NCI-H524 treated with DMSO at 0.1 percent for 48 hours (cell line): ENCODE data around the gene USP49.

Experiments
- DNase-seq: peaks from one replicate; lab custom pipeline; 2025; lab: John Stamatoyannopoulos, UW

USP49 gene

GRCh38 chr6:41757271-41757670, 137.9 kb downstream of the USP49 start:
- no peak for DNase-seq

DNA sequence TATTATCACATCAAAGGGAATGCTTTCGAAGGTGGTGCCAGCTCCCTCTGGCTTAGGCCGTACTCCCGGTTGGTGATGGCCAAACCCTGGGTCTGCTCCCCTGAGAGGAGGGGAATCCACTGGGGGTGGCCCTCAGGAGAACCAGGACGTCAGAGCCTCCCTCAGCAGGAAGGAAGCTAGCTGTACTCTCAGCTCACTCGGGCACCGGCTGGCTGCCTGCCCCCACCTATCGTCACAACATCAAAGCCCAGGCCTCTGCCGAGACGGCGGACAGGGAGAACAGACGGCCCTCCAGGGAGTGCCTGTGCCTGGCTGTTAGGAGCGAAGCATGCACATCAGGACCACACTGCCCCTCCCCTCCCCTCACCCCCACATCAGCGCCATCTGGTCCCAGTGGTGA, 138.8 kb downstream of the USP49 start:
- DNase-seq = no peak

DNA sequence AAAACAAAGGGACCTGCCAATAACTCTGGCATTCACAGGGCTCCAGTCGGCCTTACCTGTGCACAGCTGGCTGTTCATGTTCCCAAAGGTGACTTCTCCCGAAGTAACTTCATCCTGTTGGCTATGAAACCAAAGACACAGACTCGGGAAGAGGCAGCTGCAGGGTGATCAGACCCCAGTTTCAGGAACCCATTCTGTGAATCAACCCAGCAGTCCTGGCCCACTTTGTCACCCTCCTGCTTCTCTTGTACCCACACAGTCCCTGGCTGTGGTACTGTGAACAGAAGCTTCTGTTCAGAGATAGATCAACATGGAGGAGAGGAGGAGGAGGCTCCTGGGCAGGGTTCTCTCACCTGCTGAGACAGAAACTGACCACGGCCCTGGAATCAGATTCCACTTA, 139.3 kb downstream of the USP49 start:
- DNase-seq = no peak

DNA sequence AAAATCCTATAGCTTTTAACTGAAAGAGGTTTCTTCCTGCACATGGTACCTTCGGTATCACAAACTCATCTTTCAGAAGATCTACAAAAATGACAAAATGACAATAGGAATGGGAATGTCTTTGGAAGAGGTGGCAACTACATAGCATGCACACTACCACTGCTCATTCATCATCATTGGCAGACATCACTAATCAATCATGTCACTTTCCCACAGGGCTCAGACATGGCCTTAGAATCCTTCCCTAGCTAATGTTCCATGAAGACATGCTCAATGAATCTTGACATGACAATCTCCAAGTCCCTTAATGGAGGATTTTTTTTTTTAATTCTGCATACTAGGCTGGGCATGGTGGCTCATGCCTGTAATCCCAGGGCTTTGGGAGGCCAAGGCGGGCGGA, 144.8 kb downstream of the USP49 start:
- no peak for DNase-seq

DNA sequence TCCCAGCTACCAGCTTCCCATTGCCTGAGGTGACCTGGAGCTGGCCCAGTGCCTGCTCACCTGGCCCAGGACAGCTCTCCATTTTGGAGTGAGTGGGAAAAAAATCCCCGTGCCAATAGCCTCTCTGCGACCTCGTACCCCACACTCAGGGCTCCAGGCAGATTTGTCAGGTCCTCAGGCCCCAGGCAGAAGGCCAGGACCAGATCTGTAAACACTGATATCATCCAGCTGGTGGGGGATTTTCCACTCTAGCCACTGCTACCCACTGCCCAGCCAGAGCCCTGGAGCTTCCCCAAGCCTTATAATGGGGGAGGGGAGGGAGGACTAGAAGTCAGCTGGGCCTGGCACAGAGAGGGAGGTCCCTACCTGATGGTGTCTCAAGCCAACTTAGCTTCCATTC, 146.6 kb downstream of the USP49 start:
- no peak for DNase-seq

DNA sequence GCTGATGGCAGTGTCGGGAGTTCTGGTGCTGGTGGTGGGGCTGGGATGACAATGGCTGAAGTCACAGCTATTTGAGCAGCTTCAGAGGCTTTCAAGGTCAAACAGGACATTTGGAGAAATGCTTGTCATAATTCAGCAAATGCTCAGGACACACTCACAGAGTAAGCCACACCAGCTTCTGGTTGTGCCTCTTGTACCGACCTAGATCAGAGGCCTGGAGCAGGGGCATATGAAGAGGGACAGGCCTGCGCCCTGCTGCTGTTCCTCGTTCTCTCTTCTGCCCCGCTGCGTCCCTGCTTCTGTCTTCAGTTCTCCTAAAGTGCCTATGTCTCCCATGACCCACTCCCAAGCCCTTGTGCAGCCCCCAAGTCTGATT, 147.1 kb downstream of the USP49 start:
- DNase-seq = no peak

- no peak for DNase-seq
These were observed 147.7 kb downstream of the USP49 start, which contains the start of gene PGC for GRCh38 chr6:41747256-41748101. Gene PGC (minus strand): TSS chr6:41747397. CDS start chr6:41747334, 63 bp downstream.

DNA sequence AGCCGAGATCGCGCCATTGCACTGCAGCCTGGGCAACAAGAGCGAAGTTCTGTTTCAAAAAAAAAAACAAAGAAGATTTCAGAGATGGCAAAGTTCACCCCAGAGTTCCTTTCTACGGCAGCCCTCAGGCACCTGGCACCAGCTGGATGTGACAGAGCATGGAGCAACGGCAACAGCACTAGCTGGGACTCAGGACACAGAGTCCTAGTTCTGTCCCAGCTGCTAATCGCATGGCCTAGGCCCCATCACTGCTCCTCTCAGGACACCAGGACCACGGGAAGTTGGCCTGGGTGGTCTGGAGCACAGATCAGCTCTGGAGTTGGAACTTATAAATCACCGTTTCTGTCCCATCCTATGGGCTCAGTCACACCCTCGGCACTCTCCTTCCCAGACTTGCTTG, 149.1 kb downstream of the USP49 start:
- DNase-seq = no peak

DNA sequence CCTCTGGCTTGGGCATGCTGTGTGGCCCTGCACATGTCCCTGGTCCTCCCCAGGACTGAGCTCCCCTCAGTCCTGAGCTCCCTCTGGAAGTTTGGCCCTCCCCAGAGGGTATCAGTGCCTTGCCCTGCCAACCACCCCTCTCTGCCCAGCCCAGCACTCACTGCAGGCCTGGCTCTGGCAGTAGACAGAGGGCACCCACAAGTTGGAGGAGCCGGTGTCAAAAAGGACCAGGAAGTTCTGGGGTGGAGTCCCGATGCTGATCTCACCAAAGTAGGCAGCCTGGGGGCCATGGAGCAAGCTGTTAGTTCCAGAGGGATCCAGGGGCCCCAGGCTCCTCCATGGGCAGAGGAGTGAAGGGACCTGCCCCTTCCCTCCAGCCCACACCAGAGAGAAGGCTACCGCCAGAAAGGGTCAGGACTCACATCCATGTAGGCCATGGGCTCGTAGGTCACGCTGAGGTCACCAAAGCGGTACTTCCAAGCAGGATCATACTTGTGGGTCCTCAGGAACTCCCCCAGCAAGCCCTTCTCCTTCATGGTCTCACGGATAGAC, 150.9 kb downstream of the USP49 start:
- no peak for DNase-seq

- no peak for DNase-seq
These were observed 151.6 kb downstream of the USP49 start for GRCh38 chr6:41743406-41744235.

GRCh38 chr6:41741625-41742490, 153.3 kb downstream of the USP49 start:
- no peak for DNase-seq

DNA sequence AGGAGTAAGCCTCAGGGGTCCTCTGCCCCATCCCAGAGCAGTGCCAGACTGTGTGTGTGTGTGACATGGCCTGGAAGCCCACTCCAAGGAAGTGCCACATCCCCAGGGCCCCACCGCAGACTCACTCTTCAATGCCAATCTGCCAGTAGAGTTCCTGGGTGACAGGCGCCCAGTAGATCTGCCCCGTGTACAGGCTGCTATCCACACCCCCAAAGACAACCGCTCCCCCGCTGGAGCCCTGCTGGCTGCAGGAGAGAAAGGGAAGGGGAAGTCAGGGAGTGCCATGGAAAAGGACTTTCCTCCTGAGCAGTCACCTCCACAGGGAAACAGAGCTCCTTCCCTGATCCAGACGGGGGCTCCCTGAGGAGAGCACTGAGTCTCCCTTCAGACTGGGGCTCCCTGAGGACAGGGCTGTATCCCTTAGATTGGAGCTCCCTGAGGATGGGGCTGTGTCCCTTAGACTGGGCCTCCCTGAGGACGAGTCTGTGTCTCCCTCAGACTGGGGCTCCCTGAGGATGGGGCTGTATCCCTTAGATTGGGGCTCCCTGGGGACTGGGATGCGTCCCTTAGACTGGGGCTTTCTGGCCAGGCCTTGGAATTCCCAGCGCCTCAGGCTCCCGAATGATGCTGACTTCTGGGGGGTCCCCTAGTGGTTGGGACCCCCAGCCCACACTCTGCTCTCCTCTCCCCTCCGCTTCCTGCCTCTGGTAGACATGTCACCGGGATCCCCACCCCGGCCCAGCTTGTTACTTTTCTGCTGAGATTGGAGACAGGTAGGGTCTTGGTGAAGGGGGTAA, 154.6 kb downstream of the USP49 start:
- no peak for DNase-seq
